ENCODE measurements around the gene STOML1. TPM values are rescaled to one million over a fixed set of nuclear protein-coding genes. Genes with fewer than 3 reads are reported as not detected.

Gene STOML1
- total and polyA plus RNA-seq, 10 of the 15 experiments (the other 5 are each of a cell fraction or from before 2014, with no cell fraction given) = 0.14 to 13.6 (median 8.3) TPM

DNA sequence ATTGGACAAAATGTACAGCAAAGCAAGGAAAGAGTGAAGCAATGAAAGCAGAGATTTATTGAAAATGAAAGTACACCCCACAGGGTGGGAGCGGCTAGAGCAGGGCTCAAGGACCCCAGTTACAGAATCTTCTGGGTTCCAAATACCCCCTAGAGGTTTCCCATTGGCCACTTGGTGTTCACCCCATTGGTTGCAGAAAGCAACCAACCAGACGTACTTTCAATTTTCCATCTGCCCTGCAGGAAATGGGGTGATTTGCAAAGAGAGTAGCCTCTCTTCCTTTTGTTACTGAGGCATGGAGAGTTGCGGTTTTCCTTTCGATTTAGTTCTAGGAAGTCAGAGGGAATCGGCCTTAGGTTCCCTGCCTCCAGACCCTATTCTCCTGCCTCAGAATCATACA, 4.8 kb upstream of the STOML1 start:
- peak overlapping the region; percentile 95 for H3K4me3 ChIP-seq
- ChIA-PET RAD21 (ENCODE audit: unreplicated experiment) (interaction anchor here (0.8 to 1.3 kb wide), 4 partner anchors 9 to 1524 kb away, joined by 3 to 7 read pairs (median 6); no protein-coding TSS in a partner anchor), SMC1A (ENCODE audit: uncharacterized antibody, unreplicated experiment) (interaction anchor here (0.7 to 5.3 kb wide), 4 partner anchors 11 to 25 kb away, joined by 3 to 28 read pairs (median 4); no protein-coding TSS in a partner anchor), POLR2A (interaction anchor here (0.7 to 1.2 kb wide), 3 partner anchors 11 to 25 kb away, joined by 3 read pairs; no protein-coding TSS in a partner anchor), CTCF (interaction anchor here (1.0 to 5.0 kb wide), 7 partner anchors 10 to 50 kb away, joined by 3 to 30 read pairs (median 6); no protein-coding TSS in a partner anchor)
- no peaks in the 10 kb centered on the region for H3K27me3 ChIP-seq (replicated peaks in 1 of 2; ENCODE audit: control insufficient read depth in 2 of 2, insufficient read depth in 2 of 2, low read length in 1 of 2)
- peaks cover 7 to 15% of the 10 kb centered on the region in 2 experiments for H3K36me3 ChIP-seq (ENCODE audit: control insufficient read depth in 2 of 2, insufficient read depth in 2 of 2, low read length in 1 of 2)
- DNase-seq (ENCODE audit: low read depth, low spot score) (no peak), ATAC-seq (peak; percentile 28), FAIRE-seq (no peak)
- peak overlapping the region; percentile 92 for H3K27ac ChIP-seq (ENCODE audit: control insufficient read depth, insufficient read depth)
- intact Hi-C loops (cut with micrococcal nuclease; ENCODE audit: unreplicated experiment) (no loop called here), in situ Hi-C loops (cut with MboI) (no loop called here)
- H3K79me2 ChIP-seq (ENCODE audit: control insufficient read depth, insufficient read depth, low read length) = peaks cover 70% of the 10 kb centered on the region
- BruUV-seq (replicated peaks) = no TSS peak
- H3K9me3 ChIP-seq (replicated peaks; ENCODE audit: control insufficient read depth, insufficient read depth, low read length) = no peaks in the 10 kb centered on the region
- H3K4me2 ChIP-seq (ENCODE audit: control insufficient read depth, insufficient read depth) = peak overlapping the region; percentile 90
- H3K9ac ChIP-seq (ENCODE audit: control insufficient read depth, insufficient read depth, low read length) = peak overlapping the region; percentile 89
- peak; percentile 65 for TF ChIP-seq IKZF1 (conservative IDR thresholded peaks at IDR 0.05)
- TF ChIP-seq, protein P1, sequence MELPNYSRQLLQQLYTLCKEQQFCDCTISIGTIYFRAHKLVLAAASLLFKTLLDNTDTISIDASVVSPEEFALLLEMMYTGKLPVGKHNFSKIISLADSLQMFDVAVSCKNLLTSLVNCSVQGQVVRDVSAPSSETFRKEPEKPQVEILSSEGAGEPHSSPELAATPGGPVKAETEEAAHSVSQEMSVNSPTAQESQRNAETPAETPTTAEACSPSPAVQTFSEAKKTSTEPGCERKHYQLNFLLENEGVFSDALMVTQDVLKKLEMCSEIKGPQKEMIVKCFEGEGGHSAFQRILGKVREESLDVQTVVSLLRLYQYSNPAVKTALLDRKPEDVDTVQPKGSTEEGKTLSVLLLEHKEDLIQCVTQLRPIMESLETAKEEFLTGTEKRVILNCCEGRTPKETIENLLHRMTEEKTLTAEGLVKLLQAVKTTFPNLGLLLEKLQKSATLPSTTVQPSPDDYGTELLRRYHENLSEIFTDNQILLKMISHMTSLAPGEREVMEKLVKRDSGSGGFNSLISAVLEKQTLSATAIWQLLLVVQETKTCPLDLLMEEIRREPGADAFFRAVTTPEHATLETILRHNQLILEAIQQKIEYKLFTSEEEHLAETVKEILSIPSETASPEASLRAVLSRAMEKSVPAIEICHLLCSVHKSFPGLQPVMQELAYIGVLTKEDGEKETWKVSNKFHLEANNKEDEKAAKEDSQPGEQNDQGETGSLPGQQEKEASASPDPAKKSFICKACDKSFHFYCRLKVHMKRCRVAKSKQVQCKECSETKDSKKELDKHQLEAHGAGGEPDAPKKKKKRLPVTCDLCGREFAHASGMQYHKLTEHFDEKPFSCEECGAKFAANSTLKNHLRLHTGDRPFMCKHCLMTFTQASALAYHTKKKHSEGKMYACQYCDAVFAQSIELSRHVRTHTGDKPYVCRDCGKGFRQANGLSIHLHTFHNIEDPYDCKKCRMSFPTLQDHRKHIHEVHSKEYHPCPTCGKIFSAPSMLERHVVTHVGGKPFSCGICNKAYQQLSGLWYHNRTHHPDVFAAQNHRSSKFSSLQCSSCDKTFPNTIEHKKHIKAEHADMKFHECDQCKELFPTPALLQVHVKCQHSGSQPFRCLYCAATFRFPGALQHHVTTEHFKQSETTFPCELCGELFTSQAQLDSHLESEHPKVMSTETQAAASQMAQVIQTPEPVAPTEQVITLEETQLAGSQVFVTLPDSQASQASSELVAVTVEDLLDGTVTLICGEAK (IDR thresholded peaks at IDR 0.05; ENCODE audit: borderline replicate concordance) = no peak
- TF ChIP-seq, protein P2, sequence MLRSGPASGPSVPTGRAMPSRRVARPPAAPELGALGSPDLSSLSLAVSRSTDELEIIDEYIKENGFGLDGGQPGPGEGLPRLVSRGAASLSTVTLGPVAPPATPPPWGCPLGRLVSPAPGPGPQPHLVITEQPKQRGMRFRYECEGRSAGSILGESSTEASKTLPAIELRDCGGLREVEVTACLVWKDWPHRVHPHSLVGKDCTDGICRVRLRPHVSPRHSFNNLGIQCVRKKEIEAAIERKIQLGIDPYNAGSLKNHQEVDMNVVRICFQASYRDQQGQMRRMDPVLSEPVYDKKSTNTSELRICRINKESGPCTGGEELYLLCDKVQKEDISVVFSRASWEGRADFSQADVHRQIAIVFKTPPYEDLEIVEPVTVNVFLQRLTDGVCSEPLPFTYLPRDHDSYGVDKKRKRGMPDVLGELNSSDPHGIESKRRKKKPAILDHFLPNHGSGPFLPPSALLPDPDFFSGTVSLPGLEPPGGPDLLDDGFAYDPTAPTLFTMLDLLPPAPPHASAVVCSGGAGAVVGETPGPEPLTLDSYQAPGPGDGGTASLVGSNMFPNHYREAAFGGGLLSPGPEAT (IDR thresholded peaks at IDR 0.05; ENCODE audit: low read depth) = peak; percentile 34; the same call in 1 of the 2 replicates
- no peak for TF ChIP-seq CBFB (IDR thresholded peaks at IDR 0.05; ENCODE audit: low read depth)
- TF ChIP-seq EED (IDR thresholded peaks at IDR 0.05; ENCODE audit: low read depth) = peak; percentile 69
- TF ChIP-seq IKZF2 (IDR thresholded peaks at IDR 0.05) = peak in 1 of 2 experiments; percentile 61; a peak in 1 of 4 replicates
- TF ChIP-seq RUNX3 (IDR thresholded peaks at IDR 0.05; ENCODE audit: low read length) = peak; percentile 81
- TF ChIP-seq NFYB (IDR thresholded peaks at IDR 0.05; ENCODE audit: insufficient read depth, low read depth, low read length) = peak; percentile 84
- TF ChIP-seq NBN (IDR thresholded peaks at IDR 0.05) = 0 out of 2 replicates have a peak, but pooled peaks have one; percentile 19
- TF ChIP-seq, protein P3, sequence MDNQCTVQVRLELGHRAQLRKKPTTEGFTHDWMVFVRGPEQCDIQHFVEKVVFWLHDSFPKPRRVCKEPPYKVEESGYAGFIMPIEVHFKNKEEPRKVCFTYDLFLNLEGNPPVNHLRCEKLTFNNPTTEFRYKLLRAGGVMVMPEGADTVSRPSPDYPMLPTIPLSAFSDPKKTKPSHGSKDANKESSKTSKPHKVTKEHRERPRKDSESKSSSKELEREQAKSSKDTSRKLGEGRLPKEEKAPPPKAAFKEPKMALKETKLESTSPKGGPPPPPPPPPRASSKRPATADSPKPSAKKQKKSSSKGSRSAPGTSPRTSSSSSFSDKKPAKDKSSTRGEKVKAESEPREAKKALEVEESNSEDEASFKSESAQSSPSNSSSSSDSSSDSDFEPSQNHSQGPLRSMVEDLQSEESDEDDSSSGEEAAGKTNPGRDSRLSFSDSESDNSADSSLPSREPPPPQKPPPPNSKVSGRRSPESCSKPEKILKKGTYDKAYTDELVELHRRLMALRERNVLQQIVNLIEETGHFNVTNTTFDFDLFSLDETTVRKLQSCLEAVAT (IDR thresholded peaks at IDR 0.05) = 0 out of 2 replicates have a peak, but pooled peaks have one; percentile 22
- peaks cover 13% of the 10 kb centered on the region for H4K20me1 ChIP-seq (ENCODE audit: control insufficient read depth, insufficient read depth)
- 0% methylated on average over 5 of the region's 5 CpGs for WGBS (ENCODE audit: insufficient coverage, insufficient replicate concordance, low lambda C conversion rate, missing lambda C conversion rate)
- peaks cover 19% of the 10 kb centered on the region for H3K4me1 ChIP-seq (ENCODE audit: control insufficient read depth, insufficient read depth, low read length)
- peak overlapping the region; percentile 15; the same call in 1 of the 2 replicates for H2AFZ ChIP-seq (ENCODE audit: control insufficient read depth, low read depth, low read length)
